ENCODE results near the gene PSRC1.

- no peak for TF ChIP-seq EZH2 (IDR thresholded peaks at IDR 0.05; ENCODE audit: insufficient read depth, poor library complexity, severe bottlenecking)
- no peak for TF ChIP-seq EZH2phosphoT487 (IDR thresholded peaks at IDR 0.05; ENCODE audit: insufficient read depth, low read depth)
Measured at GRCh38 chr1:109239409-109240068, 43.4 kb downstream of the PSRC1 start.
